Measurements from ENCODE around the gene ACCSL. TPM values are rescaled to one million over a fixed set of nuclear protein-coding genes. Genes with fewer than 3 reads are reported as not detected.

The ACCSL gene
- total RNA-seq, 1 donor from 2014 or later, result not detected

- no peak for TF ChIP-seq POLR2AphosphoS5 (IDR thresholded peaks at IDR 0.05; ENCODE audit: insufficient read depth in 1 of 2, low read depth in 1 of 2)
- no peak for TF ChIP-seq CTCF (IDR thresholded peaks at IDR 0.05)
- TF ChIP-seq POLR2A (IDR thresholded peaks at IDR 0.05), result no peak
- no peak overlapping the region for H3K4me3 ChIP-seq
- intact Hi-C loops (cut with DNase I), result loop anchor here (2.0 to 5.0 kb wide), 2 partner anchors 41 to 83 kb away; no protein-coding TSS in a partner anchor
- no peaks in the 10 kb centered on the region for H3K27me3 ChIP-seq
- peaks cover 27% of the 10 kb centered on the region for H3K4me1 ChIP-seq
- H3K9me3 ChIP-seq, result no peaks in the 10 kb centered on the region
- H3K27ac ChIP-seq, result peak overlapping the region; percentile 78
- H3K36me3 ChIP-seq, result no peaks in the 10 kb centered on the region
- DNase-seq (ENCODE audit: extremely low spot score in 2 of 2), result peak; percentile 70 to 90
These were observed 17.5 kb upstream of the ACCSL start for GRCh38 chr11:44029977-44030911.

GRCh38 chr11:44030996-44031395 lies 16.8 kb upstream of the ACCSL start:
- DNase-seq (ENCODE audit: extremely low spot score in 2 of 2), result peak in 1 of 2 donors; percentile 86
- Histone ChIP-seq H3K36me3 (no peaks in the 10 kb centered on the region), H3K4me1 (peaks cover 27% of the 10 kb centered on the region), H3K4me3 (no peak overlapping the region), H3K9me3 (no peaks in the 10 kb centered on the region), H3K27me3 (no peaks in the 10 kb centered on the region), H3K27ac (peak overlapping the region; percentile 78)
- TF ChIP-seq POLR2AphosphoS5 (IDR thresholded peaks at IDR 0.05; ENCODE audit: insufficient read depth in 1 of 2, low read depth in 1 of 2), result no peak
- TF ChIP-seq CTCF (IDR thresholded peaks at IDR 0.05), result no peak
- no peak for TF ChIP-seq POLR2A (IDR thresholded peaks at IDR 0.05)
- intact Hi-C loops (cut with DNase I), result loop anchor here (2.0 to 5.0 kb wide), 2 partner anchors 42 to 84 kb away; no protein-coding TSS in a partner anchor

GRCh38 chr11:44031549-44031948 lies 16.2 kb upstream of the ACCSL start:
- H3K9me3 ChIP-seq, result no peaks in the 10 kb centered on the region
- TF ChIP-seq POLR2A (IDR thresholded peaks at IDR 0.05), result no peak
- H3K4me3 ChIP-seq, result no peak overlapping the region
- no peaks in the 10 kb centered on the region for H3K27me3 ChIP-seq
- DNase-seq (ENCODE audit: extremely low spot score in 2 of 2), result peak; percentile 46 to 62
- peaks cover 27% of the 10 kb centered on the region for H3K4me1 ChIP-seq
- intact Hi-C loops (cut with DNase I), result loop anchor here (2.0 to 5.0 kb wide), 2 partner anchors 43 to 84 kb away; no protein-coding TSS in a partner anchor
- no peaks in the 10 kb centered on the region for H3K36me3 ChIP-seq
- peak overlapping the region; percentile 78 for H3K27ac ChIP-seq

GRCh38 chr11:44032299-44033085 lies 15.3 kb upstream of the ACCSL start:
- peak overlapping the region; percentile 78 for H3K27ac ChIP-seq
- DNase-seq (ENCODE audit: extremely low spot score in 2 of 2), result peak; percentile 79 to 87
- intact Hi-C loops (cut with DNase I), result loop anchor here (5.0 kb wide), 1 partner anchor 85 kb away; no protein-coding TSS in a partner anchor
- no peak overlapping the region for H3K4me3 ChIP-seq
- no peaks in the 10 kb centered on the region for H3K9me3 ChIP-seq
- H3K4me1 ChIP-seq, result peaks cover 32% of the 10 kb centered on the region
- H3K36me3 ChIP-seq, result no peaks in the 10 kb centered on the region
- H3K27me3 ChIP-seq, result no peaks in the 10 kb centered on the region
- no peak for TF ChIP-seq POLR2A (IDR thresholded peaks at IDR 0.05)
- peak in 1 of 2 donors; percentile 31 for TF ChIP-seq POLR2AphosphoS5 (IDR thresholded peaks at IDR 0.05; ENCODE audit: insufficient read depth in 1 of 2, low read depth in 1 of 2)

- peak overlapping the region; percentile 78 for H3K27ac ChIP-seq
These were observed 14.3 kb upstream of the ACCSL start for GRCh38 chr11:44033411-44033850.

More at GRCh38 chr11:44033411-44033850, 14.3 kb upstream of the ACCSL start:
- Histone ChIP-seq H3K27me3 (no peaks in the 10 kb centered on the region), H3K36me3 (no peaks in the 10 kb centered on the region), H3K4me1 (peaks cover 32% of the 10 kb centered on the region), H3K4me3 (no peak overlapping the region), H3K9me3 (no peaks in the 10 kb centered on the region)
- TF ChIP-seq POLR2A (IDR thresholded peaks at IDR 0.05) (no peak), POLR2AphosphoS5 (IDR thresholded peaks at IDR 0.05; ENCODE audit: insufficient read depth in 1 of 2, low read depth in 1 of 2) (no peak), CTCF (IDR thresholded peaks at IDR 0.05) (no peak)
- intact Hi-C loops (cut with DNase I), result loop anchor here (5.0 kb wide), 1 partner anchor 86 kb away; no protein-coding TSS in a partner anchor
- DNase-seq (ENCODE audit: extremely low spot score in 2 of 2), result peak; percentile 72 to 80
